ENCODE results near the gene IFNL3. TPM values are rescaled to one million over a fixed set of nuclear protein-coding genes. Genes with fewer than 3 reads are reported as not detected.
A peak's percentile ranks its signal among the peaks of the same experiment; 100 is the strongest.

The IFNL3 gene
- total and polyA plus RNA-seq, 2 of the 13 experiments (the other 11 are each of a cell fraction or from before 2014, with no cell fraction given) = not detected

DNA sequence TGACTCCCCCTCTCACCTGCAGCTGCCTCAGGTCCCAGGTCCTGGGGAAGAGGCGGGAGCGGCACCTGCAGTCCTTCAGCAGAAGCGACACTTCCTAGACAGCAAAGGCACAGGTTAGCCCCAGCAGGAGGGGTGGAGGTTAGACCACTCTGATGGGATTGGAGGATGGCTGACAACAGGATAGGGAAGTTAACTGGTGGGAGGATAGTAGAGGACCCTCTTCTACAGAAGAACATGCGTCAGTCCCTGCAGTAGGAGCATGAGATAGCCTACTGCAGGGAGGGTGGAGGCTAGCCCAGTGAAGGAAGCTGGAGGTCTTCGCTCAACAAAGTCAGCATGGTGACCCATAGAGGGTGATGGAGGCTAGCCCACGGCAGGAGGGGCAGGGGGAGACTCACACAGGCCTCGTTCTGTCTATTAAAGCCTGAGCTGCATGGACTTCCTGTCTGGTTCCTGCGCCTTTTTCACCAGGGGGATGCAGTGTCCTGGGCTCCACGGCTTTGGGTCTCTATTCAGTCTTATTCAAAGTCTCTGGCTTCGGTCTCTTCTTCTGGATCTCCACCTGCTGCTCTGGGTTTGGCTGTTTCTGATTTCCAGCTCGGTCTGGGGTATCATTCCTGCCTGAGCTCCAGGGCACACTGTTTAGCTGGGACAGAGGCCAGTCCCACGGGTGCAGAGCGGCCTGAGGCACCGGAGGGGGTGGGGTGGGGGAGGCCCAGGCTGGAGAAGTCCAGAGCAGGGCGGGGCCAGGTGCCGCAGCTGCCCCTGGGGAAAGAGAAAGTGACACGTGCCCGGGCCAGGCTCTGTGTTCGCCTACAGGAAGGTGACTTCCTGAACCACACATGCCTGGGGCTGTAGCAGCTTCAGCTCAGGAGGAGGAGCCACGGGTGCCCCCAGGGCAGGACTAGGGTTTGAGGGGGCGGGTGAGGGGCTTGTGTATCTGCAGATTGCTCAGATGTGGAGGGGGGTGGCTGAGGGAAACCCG, 7.3 kb downstream of the IFNL3 start:
- Histone ChIP-seq H3K27ac (ENCODE audit: extremely low read length, insufficient read depth, low read length) (no peak overlapping the region), H3K9ac (ENCODE audit: insufficient read depth, low read depth, low read length) (no peak overlapping the region), H3K4me1 (ENCODE audit: insufficient read depth, low read length) (peaks cover 13% of the 10 kb centered on the region), H4K20me1 (ENCODE audit: insufficient read depth, low read length) (no peaks in the 10 kb centered on the region), H3K36me3 (replicated peaks in 1 of 2; ENCODE audit: control insufficient read depth in 1 of 2, insufficient read depth in 2 of 2, low read length in 2 of 2) (no peaks in the 10 kb centered on the region), H3K9me3 (ENCODE audit: low read length) (no peaks in the 10 kb centered on the region), H3K79me2 (ENCODE audit: insufficient read depth, low read length) (no peaks in the 10 kb centered on the region), H2AFZ (ENCODE audit: low read length) (no peak overlapping the region), H3K4me2 (ENCODE audit: low read depth, low read length) (peak overlapping the region; percentile 38), H3K27me3 (ENCODE audit: control insufficient read depth in 1 of 2, insufficient read depth in 2 of 2, low read length in 2 of 2) (peaks cover 0 to 2% of the 10 kb centered on the region in 2 experiments; a peak in 1 of 5 replicates), H3K4me3 (replicated peaks in 1 of 3; ENCODE audit: insufficient read depth in 1 of 3, low read depth in 2 of 3, low read length in 3 of 3) (peak overlapping the region in 2 of 3 experiments; percentile 1 to 38; a peak in 1 of 6 replicates)
- DNase-seq (ENCODE audit: low spot score) (peak; percentile 45), FAIRE-seq (no peak), ATAC-seq (peak; percentile 87)
- intact Hi-C loops (cut with micrococcal nuclease; ENCODE audit: unreplicated experiment) = no loop called here
- ChIA-PET CTCF (ENCODE audit: low intra/inter-chr PET ratio, low total read pairs) (no interaction called here), POLR2A (interaction anchor here (0.6 to 1.1 kb wide), 2 partner anchors 153 to 719 kb away, joined by 4 to 5 read pairs; partner anchors contain the start of gene PAF1)
- no TSS peak for BruUV-seq (replicated peaks)
- WGBS (ENCODE audit: low lambda C conversion rate) = 16% methylated on average over 18 of the region's 22 CpGs
- in situ Hi-C loops (cut with HindIII; ENCODE audit: extremely low pct_ligation_motif_present, low pct_unique_long_range_greater_than_20kb) = no loop called here
- no peak for TF ChIP-seq SRSF4 (IDR thresholded peaks at IDR 0.05; ENCODE audit: low read depth, low read length, poor library complexity, severe bottlenecking)
- no peak for TF ChIP-seq ZNF879 (CRISPR knock-in tag; IDR thresholded peaks at IDR 0.05)
- no peak for TF ChIP-seq ZNF460 (CRISPR knock-in tag; IDR thresholded peaks at IDR 0.05; ENCODE audit: borderline replicate concordance)
- TF ChIP-seq RAD51 (IDR thresholded peaks at IDR 0.05; ENCODE audit: borderline replicate concordance) = no peak
- TF ChIP-seq SAP130 (CRISPR knock-in tag; IDR thresholded peaks at IDR 0.05; ENCODE audit: low read depth) = peak; percentile 41; the same call in 1 of the 2 replicates
- TF ChIP-seq, protein P1, sequence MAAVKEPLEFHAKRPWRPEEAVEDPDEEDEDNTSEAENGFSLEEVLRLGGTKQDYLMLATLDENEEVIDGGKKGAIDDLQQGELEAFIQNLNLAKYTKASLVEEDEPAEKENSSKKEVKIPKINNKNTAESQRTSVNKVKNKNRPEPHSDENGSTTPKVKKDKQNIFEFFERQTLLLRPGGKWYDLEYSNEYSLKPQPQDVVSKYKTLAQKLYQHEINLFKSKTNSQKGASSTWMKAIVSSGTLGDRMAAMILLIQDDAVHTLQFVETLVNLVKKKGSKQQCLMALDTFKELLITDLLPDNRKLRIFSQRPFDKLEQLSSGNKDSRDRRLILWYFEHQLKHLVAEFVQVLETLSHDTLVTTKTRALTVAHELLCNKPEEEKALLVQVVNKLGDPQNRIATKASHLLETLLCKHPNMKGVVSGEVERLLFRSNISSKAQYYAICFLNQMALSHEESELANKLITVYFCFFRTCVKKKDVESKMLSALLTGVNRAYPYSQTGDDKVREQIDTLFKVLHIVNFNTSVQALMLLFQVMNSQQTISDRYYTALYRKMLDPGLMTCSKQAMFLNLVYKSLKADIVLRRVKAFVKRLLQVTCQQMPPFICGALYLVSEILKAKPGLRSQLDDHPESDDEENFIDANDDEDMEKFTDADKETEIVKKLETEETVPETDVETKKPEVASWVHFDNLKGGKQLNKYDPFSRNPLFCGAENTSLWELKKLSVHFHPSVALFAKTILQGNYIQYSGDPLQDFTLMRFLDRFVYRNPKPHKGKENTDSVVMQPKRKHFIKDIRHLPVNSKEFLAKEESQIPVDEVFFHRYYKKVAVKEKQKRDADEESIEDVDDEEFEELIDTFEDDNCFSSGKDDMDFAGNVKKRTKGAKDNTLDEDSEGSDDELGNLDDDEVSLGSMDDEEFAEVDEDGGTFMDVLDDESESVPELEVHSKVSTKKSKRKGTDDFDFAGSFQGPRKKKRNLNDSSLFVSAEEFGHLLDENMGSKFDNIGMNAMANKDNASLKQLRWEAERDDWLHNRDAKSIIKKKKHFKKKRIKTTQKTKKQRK (IDR thresholded peaks at IDR 0.05; ENCODE audit: low read length) = no peak
- TF ChIP-seq, protein P2, sequence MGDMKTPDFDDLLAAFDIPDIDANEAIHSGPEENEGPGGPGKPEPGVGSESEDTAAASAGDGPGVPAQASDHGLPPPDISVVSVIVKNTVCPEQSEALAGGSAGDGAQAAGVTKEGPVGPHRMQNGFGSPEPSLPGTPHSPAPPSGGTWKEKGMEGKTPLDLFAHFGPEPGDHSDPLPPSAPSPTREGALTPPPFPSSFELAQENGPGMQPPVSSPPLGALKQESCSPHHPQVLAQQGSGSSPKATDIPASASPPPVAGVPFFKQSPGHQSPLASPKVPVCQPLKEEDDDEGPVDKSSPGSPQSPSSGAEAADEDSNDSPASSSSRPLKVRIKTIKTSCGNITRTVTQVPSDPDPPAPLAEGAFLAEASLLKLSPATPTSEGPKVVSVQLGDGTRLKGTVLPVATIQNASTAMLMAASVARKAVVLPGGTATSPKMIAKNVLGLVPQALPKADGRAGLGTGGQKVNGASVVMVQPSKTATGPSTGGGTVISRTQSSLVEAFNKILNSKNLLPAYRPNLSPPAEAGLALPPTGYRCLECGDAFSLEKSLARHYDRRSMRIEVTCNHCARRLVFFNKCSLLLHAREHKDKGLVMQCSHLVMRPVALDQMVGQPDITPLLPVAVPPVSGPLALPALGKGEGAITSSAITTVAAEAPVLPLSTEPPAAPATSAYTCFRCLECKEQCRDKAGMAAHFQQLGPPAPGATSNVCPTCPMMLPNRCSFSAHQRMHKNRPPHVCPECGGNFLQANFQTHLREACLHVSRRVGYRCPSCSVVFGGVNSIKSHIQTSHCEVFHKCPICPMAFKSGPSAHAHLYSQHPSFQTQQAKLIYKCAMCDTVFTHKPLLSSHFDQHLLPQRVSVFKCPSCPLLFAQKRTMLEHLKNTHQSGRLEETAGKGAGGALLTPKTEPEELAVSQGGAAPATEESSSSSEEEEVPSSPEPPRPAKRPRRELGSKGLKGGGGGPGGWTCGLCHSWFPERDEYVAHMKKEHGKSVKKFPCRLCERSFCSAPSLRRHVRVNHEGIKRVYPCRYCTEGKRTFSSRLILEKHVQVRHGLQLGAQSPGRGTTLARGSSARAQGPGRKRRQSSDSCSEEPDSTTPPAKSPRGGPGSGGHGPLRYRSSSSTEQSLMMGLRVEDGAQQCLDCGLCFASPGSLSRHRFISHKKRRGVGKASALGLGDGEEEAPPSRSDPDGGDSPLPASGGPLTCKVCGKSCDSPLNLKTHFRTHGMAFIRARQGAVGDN (CRISPR knock-in tag; IDR thresholded peaks at IDR 0.05) = peak; percentile 60
- no peak for TF ChIP-seq RNF2 (conservative IDR thresholded peaks at IDR 0.05; ENCODE audit: low read depth)
- no peak for TF ChIP-seq SNAPC2 (CRISPR knock-in tag; IDR thresholded peaks at IDR 0.05)
- TF ChIP-seq ZNF136 (CRISPR knock-in tag; IDR thresholded peaks at IDR 0.05; ENCODE audit: low read depth) = no peak
- TF ChIP-seq, protein P3, sequence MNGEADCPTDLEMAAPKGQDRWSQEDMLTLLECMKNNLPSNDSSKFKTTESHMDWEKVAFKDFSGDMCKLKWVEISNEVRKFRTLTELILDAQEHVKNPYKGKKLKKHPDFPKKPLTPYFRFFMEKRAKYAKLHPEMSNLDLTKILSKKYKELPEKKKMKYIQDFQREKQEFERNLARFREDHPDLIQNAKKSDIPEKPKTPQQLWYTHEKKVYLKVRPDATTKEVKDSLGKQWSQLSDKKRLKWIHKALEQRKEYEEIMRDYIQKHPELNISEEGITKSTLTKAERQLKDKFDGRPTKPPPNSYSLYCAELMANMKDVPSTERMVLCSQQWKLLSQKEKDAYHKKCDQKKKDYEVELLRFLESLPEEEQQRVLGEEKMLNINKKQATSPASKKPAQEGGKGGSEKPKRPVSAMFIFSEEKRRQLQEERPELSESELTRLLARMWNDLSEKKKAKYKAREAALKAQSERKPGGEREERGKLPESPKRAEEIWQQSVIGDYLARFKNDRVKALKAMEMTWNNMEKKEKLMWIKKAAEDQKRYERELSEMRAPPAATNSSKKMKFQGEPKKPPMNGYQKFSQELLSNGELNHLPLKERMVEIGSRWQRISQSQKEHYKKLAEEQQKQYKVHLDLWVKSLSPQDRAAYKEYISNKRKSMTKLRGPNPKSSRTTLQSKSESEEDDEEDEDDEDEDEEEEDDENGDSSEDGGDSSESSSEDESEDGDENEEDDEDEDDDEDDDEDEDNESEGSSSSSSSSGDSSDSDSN (CRISPR knock-in tag; IDR thresholded peaks at IDR 0.05) = no peak
